ENCODE results near the gene SYT3.

SYT3 gene

GRCh38 chr19:50666346-50667176 is 26.9 kb upstream of the SYT3 start:
- Mint-ChIP-seq H3K4me1 (no peaks in the 10 kb centered on the region), H3K27ac (no peak overlapping the region), H3K9me3 (no peaks in the 10 kb centered on the region), H3K4me3 (no peak overlapping the region), H3K36me3 (no peaks in the 10 kb centered on the region)
- DNase-seq (ENCODE audit: low spot score in 2 of 2) (no peak), ATAC-seq (no peak)

- Mint-ChIP-seq H3K36me3 (no peaks in the 10 kb centered on the region), H3K4me1 (no peaks in the 10 kb centered on the region), H3K4me3 (no peak overlapping the region), H3K27ac (no peak overlapping the region), H3K9me3 (no peaks in the 10 kb centered on the region)
- ATAC-seq (no peak), DNase-seq (ENCODE audit: low spot score in 2 of 2) (no peak)
These were observed 24.5 kb upstream of the SYT3 start for GRCh38 chr19:50664204-50664603.

GRCh38 chr19:50663482-50663790 is 23.8 kb upstream of the SYT3 start:
- ATAC-seq (no peak), DNase-seq (ENCODE audit: low spot score in 2 of 2) (no peak)
- Mint-ChIP-seq H3K4me1 (peaks cover 3% of the 10 kb centered on the region), H3K36me3 (no peaks in the 10 kb centered on the region), H3K27ac (no peak overlapping the region), H3K4me3 (no peak overlapping the region), H3K9me3 (peaks cover under 1% of the 10 kb centered on the region)

GRCh38 chr19:50662651-50663481 is 23.2 kb upstream of the SYT3 start:
- Mint-ChIP-seq H3K27ac (no peak overlapping the region), H3K4me3 (no peak overlapping the region), H3K4me1 (peaks cover 8% of the 10 kb centered on the region), H3K36me3 (no peaks in the 10 kb centered on the region), H3K9me3 (peaks cover 5% of the 10 kb centered on the region)
- DNase-seq (ENCODE audit: low spot score in 2 of 2) (no peak), ATAC-seq (no peak)

- no peak for DNase-seq (ENCODE audit: low spot score in 2 of 2)
- Mint-ChIP-seq H3K4me3 (no peak overlapping the region), H3K36me3 (no peaks in the 10 kb centered on the region), H3K27ac (no peak overlapping the region), H3K4me1 (peaks cover 15% of the 10 kb centered on the region), H3K9me3 (peaks cover 5% of the 10 kb centered on the region)
- ATAC-seq: no peak
These were observed 22.3 kb upstream of the SYT3 start for GRCh38 chr19:50661766-50662650.

- ATAC-seq (no peak), DNase-seq (ENCODE audit: low spot score in 2 of 2) (no peak)
- Mint-ChIP-seq H3K36me3 (no peaks in the 10 kb centered on the region), H3K4me3 (no peak overlapping the region), H3K9me3 (peaks cover 8% of the 10 kb centered on the region), H3K4me1 (peaks cover 15% of the 10 kb centered on the region), H3K27ac (no peak overlapping the region)
These were observed 21.3 kb upstream of the SYT3 start for GRCh38 chr19:50661023-50661422.

- DNase-seq (ENCODE audit: low spot score in 2 of 2): no peak
- Mint-ChIP-seq H3K9me3 (peaks cover 9% of the 10 kb centered on the region), H3K4me1 (peaks cover 15% of the 10 kb centered on the region), H3K4me3 (no peak overlapping the region), H3K36me3 (no peaks in the 10 kb centered on the region), H3K27ac (no peak overlapping the region)
- ATAC-seq: no peak
These were observed 20.3 kb upstream of the SYT3 start for GRCh38 chr19:50660088-50660366.

- H3K4me1 Mint-ChIP-seq: peaks cover 15% of the 10 kb centered on the region
- DNase-seq (ENCODE audit: low spot score in 2 of 2) (no peak), ATAC-seq (no peak)
- H3K4me3 Mint-ChIP-seq: no peak overlapping the region
- H3K9me3 Mint-ChIP-seq: peaks cover 14% of the 10 kb centered on the region
- H3K36me3 Mint-ChIP-seq: no peaks in the 10 kb centered on the region
- no peak overlapping the region for H3K27ac Mint-ChIP-seq
These were observed 19.8 kb upstream of the SYT3 start for GRCh38 chr19:50659318-50660087.

- Mint-ChIP-seq H3K27ac (peak overlapping the region; percentile 76), H3K9me3 (peaks cover 15% of the 10 kb centered on the region), H3K4me1 (peaks cover 15% of the 10 kb centered on the region), H3K36me3 (no peaks in the 10 kb centered on the region), H3K4me3 (peak overlapping the region; percentile 53)
- ATAC-seq (no peak), DNase-seq (ENCODE audit: low spot score in 2 of 2) (no peak)
These were observed 19.0 kb upstream of the SYT3 start for GRCh38 chr19:50658441-50659317.

- Mint-ChIP-seq H3K27ac (peak overlapping the region; percentile 76), H3K4me1 (peaks cover 15% of the 10 kb centered on the region)
These were observed 18.2 kb upstream of the SYT3 start for GRCh38 chr19:50657712-50658440.

GRCh38 chr19:50657222-50657669 is 17.6 kb upstream of the SYT3 start:
- ATAC-seq (no peak), DNase-seq (ENCODE audit: low spot score in 2 of 2) (no peak)
- peaks cover 15% of the 10 kb centered on the region for H3K9me3 Mint-ChIP-seq
- H3K4me3 Mint-ChIP-seq: peak overlapping the region; percentile 53
- H3K36me3 Mint-ChIP-seq: no peaks in the 10 kb centered on the region
- H3K27ac Mint-ChIP-seq: no peak overlapping the region
- peaks cover 15% of the 10 kb centered on the region for H3K4me1 Mint-ChIP-seq

More at GRCh38 chr19:50657712-50658440, 18.2 kb upstream of the SYT3 start:
- Mint-ChIP-seq H3K36me3 (no peaks in the 10 kb centered on the region), H3K4me3 (peak overlapping the region; percentile 53), H3K9me3 (peaks cover 15% of the 10 kb centered on the region)
- DNase-seq (ENCODE audit: low spot score in 2 of 2) (peak; percentile 21 to 71), ATAC-seq (peak; percentile 89)

GRCh38 chr19:50654882-50655281 is 15.2 kb upstream of the SYT3 start:
- DNase-seq (ENCODE audit: low spot score in 2 of 2): no peak
- peaks cover 17% of the 10 kb centered on the region for H3K9me3 Mint-ChIP-seq
- H3K27ac Mint-ChIP-seq: no peak overlapping the region
- peaks cover 18% of the 10 kb centered on the region for H3K4me1 Mint-ChIP-seq
- no peak for ATAC-seq
- H3K4me3 Mint-ChIP-seq: no peak overlapping the region
- no peaks in the 10 kb centered on the region for H3K36me3 Mint-ChIP-seq

GRCh38 chr19:50652722-50653121 is 13.0 kb upstream of the SYT3 start:
- no peak overlapping the region for H3K27ac Mint-ChIP-seq
- peaks cover 13% of the 10 kb centered on the region for H3K9me3 Mint-ChIP-seq
- no peak for ATAC-seq
- peaks cover 10% of the 10 kb centered on the region for H3K4me1 Mint-ChIP-seq
- H3K36me3 Mint-ChIP-seq: no peaks in the 10 kb centered on the region
- DNase-seq (ENCODE audit: low spot score in 2 of 2): no peak
- H3K4me3 Mint-ChIP-seq: no peak overlapping the region
